HepG2 (cell line): ENCODE results near the gene LGALS16. TPM values are rescaled to one million over a fixed set of nuclear protein-coding genes. Genes with fewer than 3 reads are reported as not detected.

Experiments
- ATAC-seq: fragments of 200-7000 bp; cut with Tn5 transposase; 3 replicates; pipeline ENCODE4 v1.9.1; 2020; ENCODE audit warnings: mild to moderate bottlenecking, moderate library complexity
- BruUV-seq: library from RNA; stranded (reverse); fragments of 400-500 nt; replicated peaks from 2 replicates; lab custom pipeline; 2021; lab: Mats Ljungman, UMichigan
- CTCF ChIA-PET: fragments of 300-600 bp; formaldehyde crosslinking; extraction: SDS; loops from one replicate; lab custom pipeline; 2021; ENCODE audit warnings: low total read pairs, inconsistent platforms, low intra/inter-chr PET ratio; lab: Yijun Ruan, JAX
- POLR2A ChIA-PET: fragments of 350-600 bp; sonication (Branson Sonifier 250); formaldehyde crosslinking; loops from one replicate; lab custom pipeline; 2020; ENCODE audit warnings: antibody characterized with exemption, inconsistent platforms; lab: Yijun Ruan, JAX
- DNase-seq: peaks from one replicate; pipeline ENCODE4 v3.0.0-alpha.2; 2015; ENCODE audit warnings: low spot score
- FAIRE-seq: peaks from 3 replicates; lab custom pipeline; 2011; peaks lifted over from hg19 to GRCh38; lab: Jason Lieb, UNC
- H2AFZ ChIP-seq: one replicate; pipeline ENCODE4 v1.6.1; 2011; ENCODE audit warnings: low read length, inconsistent platforms
- H3K27ac ChIP-seq: fragments of 300-600 bp; 3 replicates; pipeline ENCODE4 v1.8.0; 2011; ENCODE audit warnings: mixed run types, mild to moderate bottlenecking, mixed read lengths, low read length, inconsistent platforms; ENCODE audit not compliant: insufficient read depth; ENCODE audit errors: extremely low read length
- H3K27me3 ChIP-seq, 2 experiments: fragments of 200-600 bp in 1 of 2; 2 replicates in 1 of 2; 3 replicates in 1 of 2; pipeline versions ENCODE4 v1.6.0 to v1.8.0; 2011; ENCODE audit warnings: low read length in 2 of 2, mild to moderate bottlenecking in 2 of 2, moderate library complexity in 2 of 2, inconsistent platforms in 1 of 2; ENCODE audit not compliant: insufficient read depth in 2 of 2, control insufficient read depth in 1 of 2
- H3K36me3 ChIP-seq, 2 experiments: fragments of 200-600 bp in 1 of 2; replicated peaks in 1 of 2; 2 replicates in 1 of 2; 3 replicates in 1 of 2; pipeline versions ENCODE4 v1.5.1 to v1.8.0; 2011; ENCODE audit warnings: low read length in 2 of 2, inconsistent platforms in 1 of 2; ENCODE audit not compliant: insufficient read depth in 2 of 2, control insufficient read depth in 1 of 2
- H3K4me1 ChIP-seq: 2 replicates; pipeline ENCODE4 v1.5.1; 2012; ENCODE audit warnings: low read length, inconsistent platforms; ENCODE audit not compliant: insufficient read depth
- H3K4me2 ChIP-seq: 2 replicates; pipeline ENCODE4 v1.6.0; 2011; ENCODE audit warnings: low read depth, low read length, inconsistent platforms
- H3K4me3 ChIP-seq, 3 experiments: fragments of 200-600 bp in 1 of 3; sonication (generic), shearing (Covaris generic) in 1 of 3; replicated peaks in 1 of 3; 2 replicates each; pipeline ENCODE4 v1.5.1; 2011 to 2016; ENCODE audit warnings: low read length in 3 of 3, inconsistent platforms in 2 of 3, low read depth in 2 of 3, mild to moderate bottlenecking in 2 of 3, control low read depth in 1 of 3, mixed read lengths in 1 of 3; ENCODE audit not compliant: insufficient read depth in 1 of 3
- H3K79me2 ChIP-seq: one replicate; pipeline ENCODE4 v1.6.1; 2011; ENCODE audit warnings: low read length, inconsistent platforms; ENCODE audit not compliant: insufficient read depth
- H3K9ac ChIP-seq: 2 replicates; pipeline ENCODE4 v1.6.0; 2011; ENCODE audit warnings: mild to moderate bottlenecking, low read depth, low read length, inconsistent platforms; ENCODE audit not compliant: insufficient read depth
- H3K9me3 ChIP-seq: 2 replicates; pipeline ENCODE4 v1.5.1; 2012; ENCODE audit warnings: mild to moderate bottlenecking, low read length
- H4K20me1 ChIP-seq: 2 replicates; pipeline ENCODE4 v1.6.0; 2011; ENCODE audit warnings: inconsistent platforms, mild to moderate bottlenecking, low read length, moderate library complexity; ENCODE audit not compliant: insufficient read depth
- CTCF ChIP-seq: sonication (generic); formaldehyde crosslinking; IDR thresholded peaks from 2 replicates; pipeline ENCODE4 v1.5.0; 2020; ENCODE audit warnings: mild to moderate bottlenecking, missing genetic modification reagents, moderate library complexity
- ELF4 ChIP-seq: sonication (generic); formaldehyde crosslinking; IDR thresholded peaks from 2 replicates; pipeline ENCODE4 v1.5.0; 2020; ENCODE audit warnings: missing genetic modification reagents, mild to moderate bottlenecking, moderate library complexity, borderline replicate concordance
- FOXA3 ChIP-seq: IDR thresholded peaks from 2 replicates; pipeline ENCODE4 v1.6.1; 2016; ENCODE audit warnings: missing genetic modification reagents, missing compliant biosample characterization
- IKZF1 ChIP-seq: fragments of 450-650 bp; IDR thresholded peaks from 2 replicates; pipeline ENCODE4 v1.7.1; 2016
- MEIS2 ChIP-seq: sonication (generic); formaldehyde crosslinking; IDR thresholded peaks from 2 replicates; pipeline ENCODE4 v1.9.0; 2021; ENCODE audit warnings: mild to moderate bottlenecking, missing genetic modification reagents
- MIXL1 ChIP-seq: IDR thresholded peaks from 2 replicates; pipeline ENCODE4 v1.6.1; 2016
- RAD21 ChIP-seq: fragments of 450-650 bp; formaldehyde crosslinking; IDR thresholded peaks from 2 replicates; pipeline ENCODE4 v1.5.0; 2020; ENCODE audit warnings: mild to moderate bottlenecking
- SETDB1 ChIP-seq: sonication (generic); formaldehyde crosslinking; IDR thresholded peaks from 2 replicates; pipeline ENCODE4 v1.5.1; 2020; ENCODE audit warnings: missing genetic modification reagents, mild to moderate bottlenecking, borderline replicate concordance
- STAG1 ChIP-seq: sonication (generic); formaldehyde crosslinking; IDR thresholded peaks from 2 replicates; pipeline ENCODE4 v1.4.0; 2020; ENCODE audit warnings: missing genetic modification reagents
- USF2 ChIP-seq, 2 experiments: sonication (generic) in 1 of 2; formaldehyde crosslinking in 1 of 2; IDR thresholded peaks; 2 replicates each; pipeline versions ENCODE4 v1.5.1 to v1.6.1; 2011 to 2020; ENCODE audit warnings: borderline replicate concordance in 1 of 2, low read depth in 1 of 2, low read length in 1 of 2, mild to moderate bottlenecking in 1 of 2, missing genetic modification reagents in 1 of 2, moderate library complexity in 1 of 2
- ZNF224 ChIP-seq: sonication (generic); formaldehyde crosslinking; IDR thresholded peaks from 2 replicates; pipeline ENCODE4 v1.5.0; 2020; ENCODE audit warnings: mild to moderate bottlenecking, missing genetic modification reagents
- ZNF292 ChIP-seq: sonication (generic); formaldehyde crosslinking; IDR thresholded peaks from 2 replicates; pipeline ENCODE4 v1.8.1; 2022; ENCODE audit warnings: mild to moderate bottlenecking, low read depth, missing genetic modification reagents, borderline replicate concordance
- ZNF704 ChIP-seq: sonication (generic); formaldehyde crosslinking; IDR thresholded peaks from 2 replicates; pipeline ENCODE4 v1.8.1; 2023; ENCODE audit warnings: mild to moderate bottlenecking, inconsistent platforms, moderate library complexity, missing genetic modification reagents, borderline replicate concordance
- ZNF776 ChIP-seq: sonication (generic); formaldehyde crosslinking; IDR thresholded peaks from 2 replicates; pipeline ENCODE4 v1.4.0; 2020; ENCODE audit warnings: mild to moderate bottlenecking, missing genetic modification reagents
- ZXDC ChIP-seq: sonication (generic); formaldehyde crosslinking; IDR thresholded peaks from 2 replicates; pipeline ENCODE4 v1.5.0; 2020; ENCODE audit warnings: mild to moderate bottlenecking, missing genetic modification reagents
- WGBS: methylation state at CpG from one replicate; pipeline ENCODE4 v1.1.6; 2017; ENCODE audit warnings: low lambda C conversion rate; 5-methylcytosine and 5-hydroxymethylcytosine counted together
- in situ Hi-C: cut with HindIII; loops from 2 replicates; pipeline ENCODE4 v1.10.0; 2017; ENCODE audit warnings: low pct_unique_long_range_greater_than_20kb; ENCODE audit not compliant: extremely low pct_ligation_motif_present
- intact Hi-C: fragments of 100-400 bp; cut with micrococcal nuclease; formaldehyde crosslinking; loops from one replicate; pipeline ENCODE4 v1.10.0; 2022; ENCODE audit not compliant: unreplicated experiment
- polyA plus RNA-seq, 8 experiments: library from polyadenylated mRNA; depleted of rRNA in 3 of 8; stranded (reverse) in 7 of 8; unstranded in 1 of 8; fragments of >200 nt; fragmentation: Illumina TruSeq in 4 of 8; extraction: Trizol in 4 of 8; gene quantifications; 2 replicates each; pipeline versions ENCODE4 v1.2.1 to v1.2.3, GENCODE V29; 2011 to 2016; ENCODE audit warnings: low read depth in 4 of 8, missing spikeins in 1 of 8, mixed read lengths in 1 of 8; ENCODE audit not compliant: insufficient read depth in 1 of 8
- total RNA-seq, 5 experiments: library from RNA; depleted of rRNA; stranded (reverse); fragments of >200 nt; fragmentation: Illumina TruSeq; extraction: Trizol; gene quantifications; 2 replicates each; pipeline ENCODE4 v1.2.3, GENCODE V29; 2016; ENCODE audit warnings: low read depth in 1 of 5

LGALS16 gene
- total and polyA plus RNA-seq, 2 of the 13 experiments (the other 11 are each of a cell fraction or from before 2014, with no cell fraction given) = not detected

GRCh38 chr19:39670998-39671397, 15.3 kb downstream of the LGALS16 start (continued):
- TF ChIP-seq ZXDC = no peak

- peak; percentile 75 for ATAC-seq
- Histone ChIP-seq H3K9ac (no peak overlapping the region), H3K9me3 (no peaks in the 10 kb centered on the region), H3K27me3 (peaks cover 0 to 6% of the 10 kb centered on the region in 2 experiments; a peak in 1 of 5 replicates), H3K4me1 (no peaks in the 10 kb centered on the region), H2AFZ (no peak overlapping the region), H4K20me1 (no peaks in the 10 kb centered on the region), H3K36me3 (no peaks in the 10 kb centered on the region), H3K27ac (no peak overlapping the region), H3K4me3 (no peak overlapping the region), H3K79me2 (no peaks in the 10 kb centered on the region), H3K4me2 (no peak overlapping the region)
- BruUV-seq = no TSS peak
- peak; percentile 84 for FAIRE-seq
- DNase-seq = peak; percentile 60
- POLR2A ChIA-PET = no interaction called here
- in situ Hi-C loops (loop anchor here (5.0 kb wide), 1 partner anchor 120 kb away; no protein-coding TSS in a partner anchor), intact Hi-C loops (no loop called here)
- CTCF ChIA-PET = interaction anchor here (0.8 to 2.5 kb wide), 3 partner anchors 120 to 195 kb away, joined by 3 to 49 read pairs (median 3); no protein-coding TSS in a partner anchor
- WGBS = 2% methylated on average over 9 of the region's 9 CpGs
- no peak for TF ChIP-seq MEIS2 (CRISPR knock-in tag)
- TF ChIP-seq ZNF224 = no peak
- TF ChIP-seq ELF4 (CRISPR knock-in tag) = no peak
- peak; percentile 81 for TF ChIP-seq CTCF (CRISPR knock-in tag)
- TF ChIP-seq FOXA3 (CRISPR knock-in tag) = no peak
- no peak for TF ChIP-seq USF2 (IDR thresholded peaks at IDR 0.05; ENCODE audit: low read depth, low read length)
- TF ChIP-seq USF2 (CRISPR knock-in tag; IDR thresholded peaks at IDR 0.05; ENCODE audit: borderline replicate concordance) = no peak
- TF ChIP-seq IKZF1 = no peak
- no peak for TF ChIP-seq SETDB1 (CRISPR knock-in tag)
- TF ChIP-seq MIXL1 (CRISPR knock-in tag) = no peak
- TF ChIP-seq ZNF776 (CRISPR knock-in tag) = no peak
- no peak for TF ChIP-seq ZNF292 (CRISPR knock-in tag)
- peak; percentile 79 for TF ChIP-seq RAD21 (CRISPR knock-in tag)
- TF ChIP-seq ZNF704 (CRISPR knock-in tag) = no peak
- peak; percentile 90 for TF ChIP-seq STAG1 (CRISPR knock-in tag)
These were observed 16.1 kb downstream of the LGALS16 start for GRCh38 chr19:39671739-39672363.
